Testis (tissue), 2 donors: ENCODE results near the gene UBE2O.

Experiments used
- POLR2A ChIP-seq: fragments of 450-650 bp; IDR thresholded peaks from one replicate; pipeline ENCODE4 v1.6.1; 2017; ENCODE audit warnings: antibody characterized with exemption, mild to moderate bottlenecking, moderate library complexity
- TF ChIP-seq, protein P1 (sequence below), 3 experiments: fragments of 450-650 bp in 2 of 3; fragments of 200-600 bp in 1 of 3; sonication (generic) in 1 of 3; IDR thresholded peaks; one replicate each; pipeline ENCODE4 v1.5.1; 2016 to 2019; ENCODE audit warnings: antibody characterized with exemption in 3 of 3, mild to moderate bottlenecking in 2 of 3, moderate library complexity in 1 of 3

- TF ChIP-seq POLR2A = no peak
- TF ChIP-seq, protein P1, sequence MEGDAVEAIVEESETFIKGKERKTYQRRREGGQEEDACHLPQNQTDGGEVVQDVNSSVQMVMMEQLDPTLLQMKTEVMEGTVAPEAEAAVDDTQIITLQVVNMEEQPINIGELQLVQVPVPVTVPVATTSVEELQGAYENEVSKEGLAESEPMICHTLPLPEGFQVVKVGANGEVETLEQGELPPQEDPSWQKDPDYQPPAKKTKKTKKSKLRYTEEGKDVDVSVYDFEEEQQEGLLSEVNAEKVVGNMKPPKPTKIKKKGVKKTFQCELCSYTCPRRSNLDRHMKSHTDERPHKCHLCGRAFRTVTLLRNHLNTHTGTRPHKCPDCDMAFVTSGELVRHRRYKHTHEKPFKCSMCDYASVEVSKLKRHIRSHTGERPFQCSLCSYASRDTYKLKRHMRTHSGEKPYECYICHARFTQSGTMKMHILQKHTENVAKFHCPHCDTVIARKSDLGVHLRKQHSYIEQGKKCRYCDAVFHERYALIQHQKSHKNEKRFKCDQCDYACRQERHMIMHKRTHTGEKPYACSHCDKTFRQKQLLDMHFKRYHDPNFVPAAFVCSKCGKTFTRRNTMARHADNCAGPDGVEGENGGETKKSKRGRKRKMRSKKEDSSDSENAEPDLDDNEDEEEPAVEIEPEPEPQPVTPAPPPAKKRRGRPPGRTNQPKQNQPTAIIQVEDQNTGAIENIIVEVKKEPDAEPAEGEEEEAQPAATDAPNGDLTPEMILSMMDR (IDR thresholded peaks at IDR 0.05) = no peak
These were observed 102.5 kb downstream of the UBE2O start for GRCh38 chr17:76350463-76350862.
